RWPE1 (cell line): ENCODE data around the gene SKOR2.

Source experiments
- CTCF ChIA-PET: fragments of 350-600 bp; sonication (Branson Sonifier 250); formaldehyde crosslinking; extraction: SDS; loops from one replicate; lab custom pipeline; 2021; lab: Yijun Ruan, JAX
- POLR2A ChIA-PET: fragments of 400-600 bp; formaldehyde crosslinking; extraction: SDS; loops from one replicate; lab custom pipeline; 2020; ENCODE audit warnings: antibody characterized with exemption; ENCODE audit not compliant: low non-redundant PET; lab: Yijun Ruan, JAX
- DNase-seq: peaks from one replicate; pipeline ENCODE4 v3.0.0; 2012; ENCODE audit warnings: low spot score
- H3K27ac ChIP-seq: fragments of 450-650 bp; 2 replicates; pipeline ENCODE4 v1.5.1; 2017
- TF ChIP-seq, protein P1 (sequence below): fragments of 450-650 bp; conservative IDR thresholded peaks from 2 replicates; pipeline ENCODE4 v1.5.1; 2017; ENCODE audit warnings: low read depth, mild to moderate bottlenecking

SKOR2 gene

DNA sequence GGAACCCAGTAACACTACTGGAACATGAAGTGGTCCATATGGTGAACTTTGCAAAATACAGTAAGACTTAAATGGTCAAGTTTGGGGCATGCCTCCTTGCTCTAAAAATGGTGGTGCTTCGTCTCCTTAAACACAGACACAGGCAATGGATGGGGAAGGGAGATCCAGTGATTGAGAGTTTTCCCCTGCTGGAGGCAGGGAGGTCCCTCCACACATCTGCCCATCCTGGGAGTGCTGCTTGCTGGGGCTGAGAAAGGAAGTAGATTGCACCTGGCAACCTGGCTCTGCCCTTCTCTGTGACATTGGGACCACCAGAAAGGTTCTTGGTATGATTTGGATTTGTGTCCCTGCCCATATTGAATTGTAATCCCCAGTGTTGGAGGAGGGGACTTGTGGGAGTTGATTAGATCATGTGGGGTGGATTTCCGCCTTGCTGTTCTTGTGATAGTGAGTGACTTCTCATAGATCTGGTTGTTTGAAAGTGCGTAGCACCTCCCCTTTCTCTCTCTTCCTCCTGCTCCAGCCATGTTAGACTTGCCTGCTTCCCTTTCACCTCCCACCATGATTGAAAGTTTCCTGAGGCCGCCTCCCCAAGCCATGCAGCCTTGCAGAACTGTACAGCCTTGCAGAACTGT lies 35.4 kb upstream of the SKOR2 start:
- TF ChIP-seq, protein P1, sequence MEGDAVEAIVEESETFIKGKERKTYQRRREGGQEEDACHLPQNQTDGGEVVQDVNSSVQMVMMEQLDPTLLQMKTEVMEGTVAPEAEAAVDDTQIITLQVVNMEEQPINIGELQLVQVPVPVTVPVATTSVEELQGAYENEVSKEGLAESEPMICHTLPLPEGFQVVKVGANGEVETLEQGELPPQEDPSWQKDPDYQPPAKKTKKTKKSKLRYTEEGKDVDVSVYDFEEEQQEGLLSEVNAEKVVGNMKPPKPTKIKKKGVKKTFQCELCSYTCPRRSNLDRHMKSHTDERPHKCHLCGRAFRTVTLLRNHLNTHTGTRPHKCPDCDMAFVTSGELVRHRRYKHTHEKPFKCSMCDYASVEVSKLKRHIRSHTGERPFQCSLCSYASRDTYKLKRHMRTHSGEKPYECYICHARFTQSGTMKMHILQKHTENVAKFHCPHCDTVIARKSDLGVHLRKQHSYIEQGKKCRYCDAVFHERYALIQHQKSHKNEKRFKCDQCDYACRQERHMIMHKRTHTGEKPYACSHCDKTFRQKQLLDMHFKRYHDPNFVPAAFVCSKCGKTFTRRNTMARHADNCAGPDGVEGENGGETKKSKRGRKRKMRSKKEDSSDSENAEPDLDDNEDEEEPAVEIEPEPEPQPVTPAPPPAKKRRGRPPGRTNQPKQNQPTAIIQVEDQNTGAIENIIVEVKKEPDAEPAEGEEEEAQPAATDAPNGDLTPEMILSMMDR, result no peak
- CTCF ChIA-PET, result no interaction called here
- DNase-seq, result no peak
- POLR2A ChIA-PET, result no interaction called here
- no peak overlapping the region for H3K27ac ChIP-seq

DNA sequence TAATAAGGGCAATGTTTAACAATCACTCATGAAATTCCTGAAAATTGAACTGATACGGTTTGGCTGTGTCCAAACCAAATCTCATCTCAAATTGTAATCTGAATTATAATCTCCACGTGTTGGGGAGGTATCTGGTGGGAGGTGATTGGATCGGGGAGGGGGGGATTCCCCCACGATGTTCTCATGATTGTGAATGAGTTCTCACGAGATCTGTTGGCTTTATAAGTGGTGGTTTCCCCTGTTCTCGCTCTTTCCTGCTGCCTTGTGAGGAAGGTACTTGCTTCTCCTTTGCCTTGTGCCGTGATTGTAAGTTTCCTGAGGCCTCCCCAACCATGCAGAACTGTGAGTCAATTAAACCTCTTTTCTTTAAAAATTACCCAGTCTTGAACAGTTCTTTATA lies 34.0 kb upstream of the SKOR2 start:
- no peak for DNase-seq
- TF ChIP-seq, protein P1, result no peak
- ChIA-PET POLR2A (no interaction called here), CTCF (interaction anchor here (0.6 kb wide), 1 partner anchor 10 kb away, joined by 3 read pairs; no protein-coding TSS in a partner anchor)
- no peak overlapping the region for H3K27ac ChIP-seq

DNA sequence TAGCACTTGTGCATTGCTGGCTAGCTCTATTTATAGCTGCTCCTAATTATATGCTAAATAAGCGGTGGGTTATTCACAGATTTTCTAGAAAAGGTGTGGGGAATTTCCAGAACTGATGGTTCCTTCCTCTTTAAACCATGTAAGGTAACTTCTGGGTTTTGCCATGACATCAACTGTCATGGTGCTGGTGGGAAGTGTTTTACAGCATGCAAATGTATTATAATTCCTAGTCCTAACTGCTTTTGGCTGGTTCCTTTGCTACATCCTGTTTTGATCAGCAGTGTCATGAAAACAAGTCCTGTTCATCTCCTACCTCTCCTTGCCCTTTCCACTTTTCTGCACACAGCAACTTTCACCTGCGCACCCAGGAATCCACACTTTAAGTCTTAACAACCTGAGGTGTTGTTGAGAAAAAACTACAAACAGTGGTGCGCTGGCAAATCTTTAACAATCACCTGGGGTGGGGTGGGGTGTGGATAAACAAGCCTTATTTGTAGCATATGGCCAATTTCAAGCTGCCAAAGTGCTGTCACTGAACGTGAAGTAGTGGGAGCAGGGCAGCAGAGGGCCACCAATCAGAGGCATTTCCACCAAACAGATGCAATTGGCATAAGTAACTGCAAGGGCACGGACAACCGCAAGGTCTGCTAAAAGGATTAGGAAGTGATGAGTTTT lies 33.4 kb upstream of the SKOR2 start:
- H3K27ac ChIP-seq, result no peak overlapping the region
- ChIA-PET CTCF (interaction anchor here (0.6 kb wide), 1 partner anchor 11 kb away, joined by 3 read pairs; no protein-coding TSS in a partner anchor), POLR2A (no interaction called here)
- TF ChIP-seq, protein P1, result no peak
- DNase-seq, result no peak

DNA sequence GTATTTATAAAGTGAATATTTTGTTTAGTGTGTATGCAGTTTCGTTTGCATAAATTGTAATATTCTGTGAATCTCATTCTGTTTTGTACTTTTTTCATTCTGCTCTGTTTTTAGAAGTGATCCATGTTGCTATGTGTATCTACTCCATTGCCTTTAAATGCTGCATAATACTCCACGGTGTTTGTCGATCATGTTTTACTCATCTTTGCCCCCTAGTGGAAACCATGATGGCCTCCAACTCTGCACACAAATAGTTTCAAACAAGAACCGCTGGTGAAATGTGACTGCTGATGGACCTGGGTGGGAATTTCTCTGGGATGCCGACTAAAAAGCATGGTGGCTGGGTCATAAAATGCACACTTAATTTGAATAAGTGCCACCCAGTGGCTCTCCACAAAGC lies 32.0 kb upstream of the SKOR2 start:
- no peak overlapping the region for H3K27ac ChIP-seq
- TF ChIP-seq, protein P1, result 0 out of 2 replicates have a peak, but pooled peaks have one; percentile 16
- POLR2A ChIA-PET, result no interaction called here
- no peak for DNase-seq
- CTCF ChIA-PET, result no interaction called here

DNA sequence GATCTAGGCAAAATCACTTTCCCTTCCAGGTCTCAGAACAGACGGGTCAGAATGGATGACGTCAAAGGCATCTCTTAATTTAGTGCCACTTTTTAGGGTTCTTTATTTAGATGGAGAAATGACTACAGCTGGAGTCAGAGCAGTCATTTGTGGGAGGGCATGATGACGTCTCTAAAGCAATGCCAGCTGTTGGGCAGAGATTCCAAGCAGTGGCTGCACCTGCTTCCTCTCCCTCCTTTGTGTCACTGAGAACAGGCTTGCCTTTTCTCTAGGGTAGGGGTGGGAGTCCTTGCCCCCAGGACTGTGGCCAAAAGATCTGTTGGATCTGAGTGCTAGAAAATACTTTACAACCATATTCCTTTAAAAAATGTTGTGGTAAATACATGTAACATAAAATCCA lies 28.7 kb upstream of the SKOR2 start:
- ChIA-PET CTCF (no interaction called here), POLR2A (no interaction called here)
- no peak overlapping the region for H3K27ac ChIP-seq
- TF ChIP-seq, protein P1, result no peak
- no peak for DNase-seq

DNA sequence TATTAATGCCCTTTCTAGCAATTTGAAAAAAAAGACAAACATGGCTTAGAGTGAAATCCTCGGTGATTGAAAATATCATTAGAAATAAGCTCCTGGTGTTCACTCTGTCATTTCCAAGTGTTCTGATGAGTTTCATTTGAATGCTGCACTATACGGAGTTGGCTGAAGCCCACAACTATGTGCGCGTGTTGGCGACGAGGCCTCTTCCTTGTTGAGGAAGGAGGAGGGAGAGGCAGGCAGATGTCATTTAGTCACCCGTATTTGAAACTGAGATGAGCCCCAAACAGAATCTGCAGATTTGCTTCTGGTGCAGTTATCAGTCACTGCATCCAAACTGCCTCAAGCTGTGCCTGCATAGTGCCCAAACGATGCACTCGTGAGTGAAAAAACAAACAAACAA lies 23.5 kb upstream of the SKOR2 start:
- TF ChIP-seq, protein P1, result no peak
- CTCF ChIA-PET, result no interaction called here
- POLR2A ChIA-PET, result no interaction called here
- H3K27ac ChIP-seq, result no peak overlapping the region
- no peak for DNase-seq
